ENCODE data around the gene HNRNPAB.

Gene HNRNPAB

DNA sequence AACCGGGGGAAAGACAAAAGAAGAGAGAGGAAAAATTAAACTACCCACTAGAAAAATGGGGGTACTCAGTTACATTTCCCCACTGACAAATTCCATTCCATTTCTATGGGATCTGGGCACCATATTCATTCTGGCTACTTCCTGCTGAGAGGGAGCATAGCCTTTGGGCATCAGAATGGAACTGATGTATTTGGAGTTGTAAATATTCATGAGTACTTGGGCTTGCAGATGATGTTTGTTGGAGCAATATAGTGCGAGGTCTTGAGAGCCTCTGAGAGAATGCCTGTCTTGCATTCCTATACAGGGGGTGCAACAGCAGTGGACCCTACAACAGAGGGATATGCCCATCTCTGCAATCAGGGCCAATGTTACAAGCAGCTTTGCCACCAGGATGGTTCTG lies 33.9 kb upstream of the HNRNPAB start:
- DNase-seq (ENCODE audit: low read depth, low spot score) = no peak
- TF ChIP-seq, protein P1, sequence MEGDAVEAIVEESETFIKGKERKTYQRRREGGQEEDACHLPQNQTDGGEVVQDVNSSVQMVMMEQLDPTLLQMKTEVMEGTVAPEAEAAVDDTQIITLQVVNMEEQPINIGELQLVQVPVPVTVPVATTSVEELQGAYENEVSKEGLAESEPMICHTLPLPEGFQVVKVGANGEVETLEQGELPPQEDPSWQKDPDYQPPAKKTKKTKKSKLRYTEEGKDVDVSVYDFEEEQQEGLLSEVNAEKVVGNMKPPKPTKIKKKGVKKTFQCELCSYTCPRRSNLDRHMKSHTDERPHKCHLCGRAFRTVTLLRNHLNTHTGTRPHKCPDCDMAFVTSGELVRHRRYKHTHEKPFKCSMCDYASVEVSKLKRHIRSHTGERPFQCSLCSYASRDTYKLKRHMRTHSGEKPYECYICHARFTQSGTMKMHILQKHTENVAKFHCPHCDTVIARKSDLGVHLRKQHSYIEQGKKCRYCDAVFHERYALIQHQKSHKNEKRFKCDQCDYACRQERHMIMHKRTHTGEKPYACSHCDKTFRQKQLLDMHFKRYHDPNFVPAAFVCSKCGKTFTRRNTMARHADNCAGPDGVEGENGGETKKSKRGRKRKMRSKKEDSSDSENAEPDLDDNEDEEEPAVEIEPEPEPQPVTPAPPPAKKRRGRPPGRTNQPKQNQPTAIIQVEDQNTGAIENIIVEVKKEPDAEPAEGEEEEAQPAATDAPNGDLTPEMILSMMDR (IDR thresholded peaks at IDR 0.05; ENCODE audit: low read depth, low read length) = no peak
- in situ Hi-C loops (cut with HindIII; ENCODE audit: low sequenced_read_pairs) = no loop called here
- H3K4me3 ChIP-seq (ENCODE audit: low read depth, low read length) = no peak overlapping the region

DNA sequence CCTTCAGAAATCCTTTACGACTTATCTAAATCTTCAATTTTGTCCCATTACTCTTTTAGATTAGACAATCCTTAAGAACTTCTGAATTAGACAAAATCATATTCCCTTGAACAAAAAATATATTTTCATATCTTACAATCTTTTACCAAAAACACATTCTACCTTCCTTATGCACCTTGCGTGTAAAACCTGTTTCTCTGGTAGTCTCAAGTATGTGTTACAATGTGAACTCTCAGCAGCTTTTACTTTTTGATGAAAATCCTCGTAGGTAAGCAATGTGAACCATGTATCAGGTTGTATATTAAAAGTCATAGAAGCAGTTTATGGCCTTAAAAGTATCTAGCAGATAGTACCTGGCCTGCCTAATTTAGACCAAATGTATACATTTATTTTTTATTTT lies 29.9 kb upstream of the HNRNPAB start:
- DNase-seq (ENCODE audit: low read depth, low spot score) = no peak
- in situ Hi-C loops (cut with HindIII; ENCODE audit: low sequenced_read_pairs) = no loop called here
- TF ChIP-seq, protein P1 (IDR thresholded peaks at IDR 0.05; ENCODE audit: low read depth, low read length) = no peak
- H3K4me3 ChIP-seq (ENCODE audit: low read depth, low read length) = no peak overlapping the region

- in situ Hi-C loops (cut with HindIII; ENCODE audit: low sequenced_read_pairs) = no loop called here
- TF ChIP-seq, protein P1 (IDR thresholded peaks at IDR 0.05; ENCODE audit: low read depth, low read length) = no peak
- no peak for DNase-seq (ENCODE audit: low read depth, low spot score)
- H3K4me3 ChIP-seq (ENCODE audit: low read depth, low read length) = no peak overlapping the region
Measured at GRCh38 chr5:178176791-178177190, 27.5 kb upstream of the HNRNPAB start.

GRCh38 chr5:178177569-178177968 lies 26.8 kb upstream of the HNRNPAB start:
- no peak overlapping the region for H3K4me3 ChIP-seq (ENCODE audit: low read depth, low read length)
- DNase-seq (ENCODE audit: low read depth, low spot score) = no peak
- TF ChIP-seq, protein P1 (IDR thresholded peaks at IDR 0.05; ENCODE audit: low read depth, low read length) = no peak
- in situ Hi-C loops (cut with HindIII; ENCODE audit: low sequenced_read_pairs) = no loop called here

- TF ChIP-seq, protein P1 (IDR thresholded peaks at IDR 0.05; ENCODE audit: low read depth, low read length) = no peak
- no peak for DNase-seq (ENCODE audit: low read depth, low spot score)
- in situ Hi-C loops (cut with HindIII; ENCODE audit: low sequenced_read_pairs) = no loop called here
Measured at GRCh38 chr5:178180141-178180863, 24.0 kb upstream of the HNRNPAB start.

DNA sequence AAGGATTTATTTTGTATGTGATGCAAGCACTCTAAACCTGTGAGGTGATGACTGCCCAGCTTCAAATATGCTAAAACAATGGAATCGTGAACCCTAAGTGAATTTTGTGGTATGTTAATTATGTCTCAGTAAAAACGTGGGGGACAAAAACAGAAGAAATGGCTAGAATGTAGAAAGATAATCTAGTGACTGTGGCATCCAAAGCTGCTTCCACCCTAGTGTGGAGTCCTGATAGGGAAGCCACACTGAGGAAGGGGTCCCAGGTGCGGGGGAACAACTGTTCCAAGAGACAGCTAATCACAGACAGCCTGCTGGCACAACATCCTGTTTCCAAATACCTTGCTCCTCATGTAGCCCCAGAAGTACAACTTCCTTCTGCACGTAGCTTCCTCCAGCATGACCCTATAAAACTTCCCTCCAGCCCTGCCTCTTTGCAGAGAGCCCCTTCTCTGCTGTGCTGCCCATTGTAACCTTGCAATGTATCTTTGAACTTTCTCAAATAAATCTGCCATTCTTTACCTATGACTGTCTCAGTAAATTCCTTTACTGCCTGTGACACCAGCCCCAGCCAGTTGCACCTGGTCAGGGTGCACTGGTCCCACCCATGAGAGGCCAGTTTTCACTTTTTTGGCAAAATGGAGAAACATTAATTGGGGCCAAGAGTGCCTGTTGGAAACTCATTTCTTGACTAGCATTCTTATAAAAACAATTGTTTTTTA lies 22.0 kb upstream of the HNRNPAB start:
- no peak for DNase-seq (ENCODE audit: low read depth, low spot score)
- in situ Hi-C loops (cut with HindIII; ENCODE audit: low sequenced_read_pairs) = no loop called here
- no peak overlapping the region for H3K4me3 ChIP-seq (ENCODE audit: low read depth, low read length)
- TF ChIP-seq, protein P1 (IDR thresholded peaks at IDR 0.05; ENCODE audit: low read depth, low read length) = no peak

More at GRCh38 chr5:178180141-178180863, 24.0 kb upstream of the HNRNPAB start:
- no peak overlapping the region for H3K4me3 ChIP-seq (ENCODE audit: low read depth, low read length)
